ENCODE data around the gene TLK1.

The TLK1 gene

DNA sequence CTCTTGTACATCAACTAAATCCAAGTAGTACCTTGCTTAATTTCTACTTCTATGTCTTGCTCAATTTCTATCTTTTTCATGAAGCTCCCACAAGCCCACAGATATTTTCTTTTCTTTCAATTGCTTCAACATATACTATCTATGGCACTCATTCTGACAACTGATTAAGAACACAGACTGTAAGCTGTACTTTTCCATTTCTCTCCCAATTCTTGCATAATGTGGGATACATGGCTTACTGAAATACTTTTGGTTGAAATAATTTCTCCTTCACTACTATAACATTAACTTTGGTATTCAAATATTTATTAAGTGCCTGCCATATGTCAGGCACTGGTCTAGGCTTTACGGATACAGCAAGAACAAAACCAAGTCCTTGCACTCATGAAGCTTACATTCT, 146.8 kb downstream of the TLK1 start:
- peaks cover 67% of the 10 kb centered on the region for H3K36me3 Mint-ChIP-seq (ENCODE audit: low read depth)
- H3K4me1 Mint-ChIP-seq (ENCODE audit: low read depth) = peaks cover 6% of the 10 kb centered on the region
- no peak overlapping the region for H3K27ac Mint-ChIP-seq
- no peaks in the 10 kb centered on the region for H3K27me3 Mint-ChIP-seq
- intact Hi-C loops (cut with micrococcal nuclease) = no loop called here
- no peaks in the 10 kb centered on the region for H3K9me3 Mint-ChIP-seq
- H3K4me3 Mint-ChIP-seq = no peak overlapping the region

DNA sequence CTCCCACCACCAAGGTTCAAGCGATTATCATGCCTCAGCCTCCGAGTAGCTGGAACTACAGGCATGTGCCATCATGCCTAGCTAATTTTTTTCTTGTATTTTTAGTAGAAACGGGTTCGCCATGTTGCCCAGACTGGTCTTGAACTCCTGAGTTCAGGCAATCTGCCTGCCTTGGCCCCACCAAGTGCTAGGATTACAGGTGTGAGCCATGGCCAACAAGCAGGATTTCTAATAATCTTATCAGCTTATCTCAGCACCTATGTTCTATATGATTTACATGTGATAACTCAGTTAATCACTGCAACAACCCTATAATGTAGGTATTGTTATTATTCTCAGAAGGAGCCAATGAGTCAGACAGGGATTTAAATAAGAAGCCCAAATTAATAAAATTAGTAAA, 151.3 kb downstream of the TLK1 start:
- Mint-ChIP-seq H3K27me3 (no peaks in the 10 kb centered on the region), H3K36me3 (ENCODE audit: low read depth) (peaks cover 91% of the 10 kb centered on the region), H3K27ac (no peak overlapping the region), H3K9me3 (no peaks in the 10 kb centered on the region), H3K4me3 (no peak overlapping the region), H3K4me1 (ENCODE audit: low read depth) (peaks cover 6% of the 10 kb centered on the region)
- intact Hi-C loops (cut with micrococcal nuclease) = no loop called here

DNA sequence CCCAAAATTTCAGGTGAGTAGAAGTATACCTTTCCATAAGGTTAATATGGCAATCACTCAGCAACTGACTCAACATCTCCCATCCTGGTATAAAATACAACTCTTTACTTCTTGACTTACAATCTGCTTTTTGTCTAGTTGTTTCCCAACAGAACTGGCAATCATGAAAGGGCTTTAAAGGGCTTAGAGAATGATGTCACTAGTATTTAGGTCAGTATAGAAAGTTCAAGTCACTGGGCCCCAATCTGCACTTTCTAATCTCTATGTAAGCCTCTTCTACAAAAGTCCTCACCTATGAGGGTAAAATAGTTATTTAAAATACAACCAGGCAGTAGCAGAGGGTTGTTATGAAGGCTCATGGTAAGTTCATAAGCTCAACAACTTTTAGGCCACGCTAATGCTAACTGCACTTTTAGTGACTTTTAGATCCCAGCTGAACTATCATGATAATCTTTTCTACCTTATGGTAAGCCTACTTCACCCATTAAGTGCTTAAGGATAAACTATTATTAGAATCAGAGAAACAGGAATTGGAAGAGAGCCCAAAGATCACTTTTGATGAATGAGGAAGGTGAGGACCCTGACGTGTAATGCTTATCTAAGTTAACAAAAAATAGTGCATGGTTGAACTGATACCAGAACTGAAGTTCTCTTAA, 152.0 kb downstream of the TLK1 start:
- H3K4me3 Mint-ChIP-seq = no peak overlapping the region
- H3K4me1 Mint-ChIP-seq (ENCODE audit: low read depth) = peaks cover 6% of the 10 kb centered on the region
- H3K36me3 Mint-ChIP-seq (ENCODE audit: low read depth) = peaks cover 91% of the 10 kb centered on the region

DNA sequence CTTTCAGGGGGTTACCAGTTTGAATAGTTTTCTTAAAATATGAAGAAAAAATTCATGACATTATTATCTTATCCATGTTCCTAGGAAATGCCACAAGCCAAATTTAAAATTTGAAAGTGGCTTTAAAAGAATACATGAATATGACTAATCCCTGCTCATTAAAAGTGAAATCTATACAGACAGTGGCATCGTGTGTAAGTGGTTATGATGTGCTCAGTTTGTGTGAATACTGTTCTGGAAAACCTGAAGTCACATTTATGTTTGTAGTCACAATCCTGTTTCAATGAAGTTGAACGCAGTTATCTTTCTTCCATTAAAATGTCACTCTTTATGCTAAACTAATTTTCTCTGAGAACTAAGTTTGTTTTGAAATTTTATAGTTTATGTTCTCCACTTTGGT, 155.9 kb downstream of the TLK1 start:
- Mint-ChIP-seq H3K27me3 (no peaks in the 10 kb centered on the region), H3K4me1 (ENCODE audit: low read depth) (peaks cover under 1% of the 10 kb centered on the region), H3K36me3 (ENCODE audit: low read depth) (peaks cover 91% of the 10 kb centered on the region), H3K4me3 (no peak overlapping the region), H3K27ac (no peak overlapping the region), H3K9me3 (no peaks in the 10 kb centered on the region)
- intact Hi-C loops (cut with micrococcal nuclease) = no loop called here

More for the DNA sequence above, 152.0 kb downstream of the TLK1 start:
- H3K27me3 Mint-ChIP-seq = no peaks in the 10 kb centered on the region
- no peak overlapping the region for H3K27ac Mint-ChIP-seq
- intact Hi-C loops (cut with micrococcal nuclease) = no loop called here
- H3K9me3 Mint-ChIP-seq = no peaks in the 10 kb centered on the region

DNA sequence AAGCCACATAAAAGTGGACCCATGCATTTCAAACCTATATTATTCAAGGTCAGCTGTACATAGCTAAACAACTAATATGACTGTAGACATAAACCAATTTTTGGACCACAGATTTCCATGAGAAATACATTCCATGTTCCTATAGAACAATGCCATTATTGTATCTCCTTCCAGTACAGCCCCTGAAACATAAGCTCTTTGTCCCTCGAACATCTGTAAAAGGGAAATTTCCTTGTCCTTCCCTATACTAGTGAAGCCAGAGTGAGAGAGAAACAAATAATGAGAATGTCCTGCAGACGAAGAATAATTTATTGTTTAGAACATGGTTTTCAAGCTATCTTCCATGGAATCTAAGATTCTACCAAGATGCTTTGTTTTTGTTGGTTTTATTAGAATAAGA, 156.3 kb downstream of the TLK1 start:
- peaks cover 86% of the 10 kb centered on the region for H3K36me3 Mint-ChIP-seq (ENCODE audit: low read depth)
- intact Hi-C loops (cut with micrococcal nuclease) = no loop called here
- no peak overlapping the region for H3K4me3 Mint-ChIP-seq
- H3K4me1 Mint-ChIP-seq (ENCODE audit: low read depth) = no peaks in the 10 kb centered on the region
- no peaks in the 10 kb centered on the region for H3K27me3 Mint-ChIP-seq
- H3K27ac Mint-ChIP-seq = no peak overlapping the region
- no peaks in the 10 kb centered on the region for H3K9me3 Mint-ChIP-seq

DNA sequence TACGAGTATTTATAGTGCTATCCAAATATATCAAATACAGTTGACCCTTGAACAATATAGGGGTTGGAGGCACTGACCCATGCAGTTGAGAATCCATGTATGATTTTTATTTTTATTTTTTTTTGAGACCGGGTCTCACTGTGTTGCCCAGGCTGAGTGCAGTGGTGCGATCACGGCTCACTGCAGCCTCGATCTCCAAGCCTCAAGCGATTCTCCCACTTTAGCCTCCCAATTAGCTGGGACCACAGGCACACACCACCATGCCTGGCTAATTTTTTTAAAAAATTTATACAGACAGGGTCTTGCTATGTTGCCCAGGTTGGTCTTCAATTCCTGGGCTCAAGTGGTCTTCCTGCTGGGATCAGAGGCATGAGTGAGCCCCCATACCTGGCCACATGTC, 161.0 kb downstream of the TLK1 start:
- H3K4me3 Mint-ChIP-seq = no peak overlapping the region
- H3K9me3 Mint-ChIP-seq = no peaks in the 10 kb centered on the region
- no peaks in the 10 kb centered on the region for H3K27me3 Mint-ChIP-seq
- no peak overlapping the region for H3K27ac Mint-ChIP-seq
- no peaks in the 10 kb centered on the region for H3K4me1 Mint-ChIP-seq (ENCODE audit: low read depth)
- peaks cover 78% of the 10 kb centered on the region for H3K36me3 Mint-ChIP-seq (ENCODE audit: low read depth)
- intact Hi-C loops (cut with micrococcal nuclease) = no loop called here

- no peaks in the 10 kb centered on the region for H3K4me1 Mint-ChIP-seq (ENCODE audit: low read depth)
- H3K36me3 Mint-ChIP-seq (ENCODE audit: low read depth) = peaks cover 76% of the 10 kb centered on the region
- no peak overlapping the region for H3K27ac Mint-ChIP-seq
- H3K27me3 Mint-ChIP-seq = no peaks in the 10 kb centered on the region
- intact Hi-C loops (cut with micrococcal nuclease) = no loop called here
- H3K4me3 Mint-ChIP-seq = no peak overlapping the region
- H3K9me3 Mint-ChIP-seq = no peaks in the 10 kb centered on the region
These were observed 162.6 kb downstream of the TLK1 start for GRCh38 chr2:170997893-170998597.

- H3K27ac Mint-ChIP-seq = no peak overlapping the region
- peaks cover 74% of the 10 kb centered on the region for H3K36me3 Mint-ChIP-seq (ENCODE audit: low read depth)
- no peaks in the 10 kb centered on the region for H3K9me3 Mint-ChIP-seq
- no peak overlapping the region for H3K4me3 Mint-ChIP-seq
- no peaks in the 10 kb centered on the region for H3K27me3 Mint-ChIP-seq
- intact Hi-C loops (cut with micrococcal nuclease) = no loop called here
- no peaks in the 10 kb centered on the region for H3K4me1 Mint-ChIP-seq (ENCODE audit: low read depth)
These were observed 164.4 kb downstream of the TLK1 start for GRCh38 chr2:170996316-170996715.

GRCh38 chr2:170991398-170992182, 169.1 kb downstream of the TLK1 start:
- peaks cover 85% of the 10 kb centered on the region for H3K36me3 Mint-ChIP-seq (ENCODE audit: low read depth)
- H3K9me3 Mint-ChIP-seq = no peaks in the 10 kb centered on the region
- H3K4me3 Mint-ChIP-seq = no peak overlapping the region
- no peaks in the 10 kb centered on the region for H3K27me3 Mint-ChIP-seq
- intact Hi-C loops (cut with micrococcal nuclease) = no loop called here
- H3K27ac Mint-ChIP-seq = no peak overlapping the region
- no peaks in the 10 kb centered on the region for H3K4me1 Mint-ChIP-seq (ENCODE audit: low read depth)

- intact Hi-C loops (cut with micrococcal nuclease) = no loop called here
- no peaks in the 10 kb centered on the region for H3K4me1 Mint-ChIP-seq (ENCODE audit: low read depth)
- H3K36me3 Mint-ChIP-seq (ENCODE audit: low read depth) = peaks cover 45% of the 10 kb centered on the region
- no peaks in the 10 kb centered on the region for H3K9me3 Mint-ChIP-seq
- H3K4me3 Mint-ChIP-seq = no peak overlapping the region
- no peak overlapping the region for H3K27ac Mint-ChIP-seq
- H3K27me3 Mint-ChIP-seq = peaks cover 12% of the 10 kb centered on the region
These were observed 174.0 kb downstream of the TLK1 start for GRCh38 chr2:170986566-170987258.

DNA sequence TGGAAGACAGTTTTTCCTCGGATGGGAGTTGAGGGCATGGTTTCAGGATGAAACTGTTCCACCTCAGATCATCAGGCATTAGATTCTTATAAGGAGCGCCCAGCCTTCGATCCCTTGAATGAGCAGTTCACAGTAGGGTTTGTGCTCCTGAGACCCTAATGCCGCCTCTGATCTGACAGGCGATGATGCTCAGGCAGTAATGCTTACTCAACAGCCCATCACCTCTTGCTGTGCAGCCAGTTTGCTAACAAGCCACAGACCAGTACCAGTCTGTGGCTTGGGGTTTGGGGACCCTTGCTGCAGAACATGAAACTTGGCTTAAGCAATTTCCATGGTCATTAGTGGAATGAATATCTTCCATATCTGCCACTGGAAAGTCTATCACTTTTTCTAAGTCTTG, 175.3 kb downstream of the TLK1 start:
- H3K36me3 Mint-ChIP-seq (ENCODE audit: low read depth) = peaks cover 32% of the 10 kb centered on the region
- intact Hi-C loops (cut with micrococcal nuclease) = no loop called here
- H3K27me3 Mint-ChIP-seq = peaks cover 19% of the 10 kb centered on the region
- H3K9me3 Mint-ChIP-seq = no peaks in the 10 kb centered on the region
- H3K4me1 Mint-ChIP-seq (ENCODE audit: low read depth) = no peaks in the 10 kb centered on the region
- H3K27ac Mint-ChIP-seq = no peak overlapping the region
- no peak overlapping the region for H3K4me3 Mint-ChIP-seq

DNA sequence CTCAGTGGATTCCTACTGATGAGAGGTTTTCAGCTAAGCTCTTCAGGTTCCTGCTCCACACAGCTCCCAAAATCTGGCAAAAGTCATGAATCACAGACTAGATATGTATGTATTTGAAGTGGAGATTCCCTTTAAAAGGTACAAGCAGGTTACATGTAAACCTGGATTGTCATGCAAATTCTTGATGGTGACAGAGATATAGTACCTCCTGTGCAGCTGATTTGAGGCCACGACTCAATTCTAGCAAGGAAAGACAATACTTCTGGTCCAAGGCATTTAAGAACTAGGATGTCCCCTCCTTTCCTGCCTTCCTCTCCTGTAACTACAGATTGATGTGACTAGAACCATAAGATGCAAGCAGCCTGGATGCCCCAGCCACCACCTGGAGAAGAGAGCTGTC, 176.6 kb downstream of the TLK1 start:
- H3K9me3 Mint-ChIP-seq = no peaks in the 10 kb centered on the region
- H3K4me1 Mint-ChIP-seq (ENCODE audit: low read depth) = no peaks in the 10 kb centered on the region
- no peak overlapping the region for H3K27ac Mint-ChIP-seq
- H3K4me3 Mint-ChIP-seq = no peak overlapping the region
- H3K36me3 Mint-ChIP-seq (ENCODE audit: low read depth) = peaks cover 22% of the 10 kb centered on the region
- peaks cover 19% of the 10 kb centered on the region for H3K27me3 Mint-ChIP-seq
- intact Hi-C loops (cut with micrococcal nuclease) = no loop called here

GRCh38 chr2:170975943-170976270, 184.8 kb downstream of the TLK1 start:
- no peak overlapping the region for H3K27ac Mint-ChIP-seq
- intact Hi-C loops (cut with micrococcal nuclease) = loop anchor here (10.0 kb wide), 1 partner anchor 179 kb away; no protein-coding TSS in a partner anchor

More at GRCh38 chr2:170975943-170976270, 184.8 kb downstream of the TLK1 start:
- no peaks in the 10 kb centered on the region for H3K9me3 Mint-ChIP-seq
- peaks cover 23% of the 10 kb centered on the region for H3K27me3 Mint-ChIP-seq
- H3K4me3 Mint-ChIP-seq = no peak overlapping the region
- peaks cover 14% of the 10 kb centered on the region for H3K4me1 Mint-ChIP-seq (ENCODE audit: low read depth)
- H3K36me3 Mint-ChIP-seq (ENCODE audit: low read depth) = no peaks in the 10 kb centered on the region

Data from dendritic cell treated with granulocyte-macrophage colony-stimulating factor and Interleukin-4, amounts not matched to agents 40 ng/mL and 50 ng/mL, for 4 days (primary cell).